GM18951 (cell line): ENCODE results near the gene CYBB.

ENCODE experiments used
- POLR2A ChIP-seq: IDR thresholded peaks from 4 replicates; pipeline ENCODE4 v1.6.1; 2011; ENCODE audit warnings: mild to moderate bottlenecking; ENCODE audit not compliant: insufficient read length, insufficient read depth; ENCODE audit errors: extremely low read depth
- in situ Hi-C: fragments of 300-500 bp; cut with MboI; formaldehyde crosslinking; loops from one replicate; pipeline ENCODE4 v1.12.0; 2022; ENCODE audit warnings: low sequenced_read_pairs, mixed read lengths, inconsistent platforms; ENCODE audit not compliant: unreplicated experiment

Gene CYBB

GRCh38 chrX:37802028-37802427 is 22.2 kb downstream of the CYBB start:
- in situ Hi-C loops, result no loop called here
- TF ChIP-seq POLR2A, result no peak

- in situ Hi-C loops, result no loop called here
- TF ChIP-seq POLR2A, result no peak
These were observed 23.2 kb downstream of the CYBB start for GRCh38 chrX:37803057-37803456.

- TF ChIP-seq POLR2A, result no peak
- in situ Hi-C loops, result no loop called here
These were observed 30.1 kb downstream of the CYBB start for GRCh38 chrX:37809970-37810369.

GRCh38 chrX:37812110-37812509 is 32.3 kb downstream of the CYBB start:
- in situ Hi-C loops, result no loop called here

GRCh38 chrX:37813570-37813969 is 33.7 kb downstream of the CYBB start:
- in situ Hi-C loops, result no loop called here
- TF ChIP-seq POLR2A, result no peak

More at GRCh38 chrX:37812110-37812509, 32.3 kb downstream of the CYBB start:
- no peak for TF ChIP-seq POLR2A

- TF ChIP-seq POLR2A, result no peak
- in situ Hi-C loops, result no loop called here
These were observed 35.5 kb downstream of the CYBB start for GRCh38 chrX:37815366-37815765.

GRCh38 chrX:37816766-37817165 is 36.9 kb downstream of the CYBB start:
- in situ Hi-C loops, result no loop called here
- no peak for TF ChIP-seq POLR2A

- in situ Hi-C loops, result no loop called here
- peak; percentile 9 for TF ChIP-seq POLR2A
These were observed 37.3 kb downstream of the CYBB start for GRCh38 chrX:37817176-37817575.

- no peak for TF ChIP-seq POLR2A
- in situ Hi-C loops, result no loop called here
These were observed 37.7 kb downstream of the CYBB start for GRCh38 chrX:37817579-37817978.

- in situ Hi-C loops, result no loop called here
- TF ChIP-seq POLR2A, result no peak
These were observed 38.2 kb downstream of the CYBB start for GRCh38 chrX:37818031-37818430.

- TF ChIP-seq POLR2A, result no peak
- in situ Hi-C loops, result loop anchor here (5.0 kb wide), 1 partner anchor 68 kb away; no protein-coding TSS in a partner anchor
These were observed 40.8 kb downstream of the CYBB start for GRCh38 chrX:37820646-37821045.

GRCh38 chrX:37824491-37825214 is 44.8 kb downstream of the CYBB start:
- no peak for TF ChIP-seq POLR2A
- in situ Hi-C loops, result loop anchor here (5.0 kb wide), 1 partner anchor 72 kb away; no protein-coding TSS in a partner anchor

GRCh38 chrX:37825215-37825842 is 45.5 kb downstream of the CYBB start:
- TF ChIP-seq POLR2A, result no peak
- in situ Hi-C loops, result no loop called here

- no peak for TF ChIP-seq POLR2A
- in situ Hi-C loops, result no loop called here
These were observed 49.9 kb downstream of the CYBB start for GRCh38 chrX:37829721-37830120.
